H1 (cell line): ENCODE measurements around the gene TNNT1. TPM values are rescaled to one million over a fixed set of nuclear protein-coding genes. Genes with fewer than 3 reads are reported as not detected.

Experiments used
- CTCF ChIA-PET: fragments of 300-600 bp; sonication (Branson Sonifier 250); formaldehyde crosslinking; loops from one replicate; lab custom pipeline; 2021; ENCODE audit not compliant: partially characterized antibody; lab: Charles Lee
- POLR2A ChIA-PET: fragments of 300-600 bp; sonication (Branson Sonifier 250); formaldehyde crosslinking; loops from one replicate; lab custom pipeline; 2021; ENCODE audit warnings: inconsistent platforms; ENCODE audit not compliant: partially characterized antibody; lab: Charles Lee
- DNase-seq, 2 experiments: peaks; one replicate each; pipeline versions ENCODE4 v3.0.0 to v3.0.0-alpha.2; 2010 to 2022; ENCODE audit warnings: low spot score in 2 of 2, low read depth in 1 of 2, mixed read lengths in 1 of 2
- FAIRE-seq: peaks from 2 replicates; lab custom pipeline; 2011; peaks lifted over from hg19 to GRCh38; lab: Jason Lieb, UNC
- H2AFZ ChIP-seq: 2 replicates; pipeline ENCODE4 v1.8.1; 2012; ENCODE audit warnings: low read length, inconsistent platforms
- H2AK5ac ChIP-seq: 2 replicates; pipeline ENCODE4 v1.6.1; 2013; ENCODE audit warnings: low read depth, low read length
- H2BK120ac ChIP-seq: replicated peaks from 2 replicates; pipeline ENCODE3; 2013; ENCODE audit warnings: low read depth, low read length, inconsistent platforms
- H2BK12ac ChIP-seq: 2 replicates; pipeline ENCODE4 v1.6.1; 2013; ENCODE audit warnings: low read depth, low read length
- H2BK15ac ChIP-seq: 2 replicates; pipeline ENCODE4 v1.6.1; 2013; ENCODE audit warnings: low read length
- H2BK20ac ChIP-seq: 2 replicates; pipeline ENCODE4 v1.6.1; 2013; ENCODE audit warnings: low read length
- H2BK5ac ChIP-seq: 2 replicates; pipeline ENCODE4 v1.6.1; 2013; ENCODE audit warnings: low read depth, low read length
- H3K14ac ChIP-seq: 2 replicates; pipeline ENCODE4 v1.6.1; 2013; ENCODE audit warnings: inconsistent platforms; ENCODE audit not compliant: insufficient read length
- H3K18ac ChIP-seq: 2 replicates; pipeline ENCODE4 v1.6.1; 2013; ENCODE audit warnings: low read length; ENCODE audit errors: extremely low read depth
- H3K23ac ChIP-seq: 2 replicates; pipeline ENCODE4 v1.6.1; 2013; ENCODE audit warnings: inconsistent platforms; ENCODE audit not compliant: insufficient read length
- H3K23me2 ChIP-seq: 2 replicates; pipeline ENCODE4 v1.6.1; 2013; ENCODE audit warnings: low read depth, low read length
- H3K27ac ChIP-seq: 2 replicates; pipeline ENCODE4 v1.6.1; 2011; ENCODE audit warnings: low read depth, low read length, inconsistent platforms
- H3K27me3 ChIP-seq, 4 experiments: replicated peaks in 1 of 4; 1 replicate in 1 of 4; 2 replicates in 3 of 4; pipeline versions ENCODE4 v1.6.1 to v1.8.1; 2011 to 2013; ENCODE audit warnings: low read length in 3 of 4, mild to moderate bottlenecking in 3 of 4, inconsistent platforms in 2 of 4, mixed read lengths in 2 of 4, moderate library complexity in 1 of 4; ENCODE audit not compliant: control insufficient read depth in 3 of 4, insufficient read depth in 3 of 4; ENCODE audit errors: extremely low read depth in 1 of 4
- H3K36me3 ChIP-seq, 4 experiments: 2 replicates each; pipeline versions ENCODE4 v1.6.1 to v1.8.1; 2011 to 2013; ENCODE audit warnings: mild to moderate bottlenecking in 4 of 4, low read length in 3 of 4, moderate library complexity in 2 of 4, control low read depth in 1 of 4, inconsistent platforms in 1 of 4; ENCODE audit not compliant: insufficient read depth in 4 of 4, control insufficient read depth in 2 of 4
- H3K4ac ChIP-seq: replicated peaks from 2 replicates; pipeline ENCODE3; 2013; ENCODE audit warnings: low read length, low read depth, mixed read lengths, inconsistent platforms; ENCODE audit not compliant: insufficient read length
- H3K4me1 ChIP-seq, 4 experiments: replicated peaks in 1 of 4; 1 replicate in 1 of 4; 2 replicates in 3 of 4; pipeline versions ENCODE4 v1.6.1 to v1.8.1; 2011 to 2013; ENCODE audit warnings: low read length in 3 of 4, inconsistent platforms in 2 of 4, mixed read lengths in 1 of 4; ENCODE audit not compliant: insufficient read depth in 4 of 4, control insufficient read depth in 3 of 4
- H3K4me2 ChIP-seq, 2 experiments: 2 replicates each; pipeline versions ENCODE4 v1.6.1 to v1.8.1; 2011 to 2013; ENCODE audit warnings: low read depth in 2 of 2, low read length in 2 of 2, control low read depth in 1 of 2, inconsistent platforms in 1 of 2, mild to moderate bottlenecking in 1 of 2; ENCODE audit not compliant: insufficient read depth in 1 of 2
- H3K4me3 ChIP-seq, 4 experiments: fragments of 200-600, 300-600 bp in 1 of 4; sonication (generic), shearing (Covaris generic), sonication (Bioruptor Twin) in 1 of 4; 2 replicates each; pipeline versions ENCODE4 v1.5.1 to v1.8.1; 2011 to 2016; ENCODE audit warnings: low read length in 4 of 4, low read depth in 3 of 4, control low read depth in 2 of 4, inconsistent platforms in 2 of 4, mild to moderate bottlenecking in 2 of 4, mixed read lengths in 1 of 4, moderate library complexity in 1 of 4; ENCODE audit not compliant: insufficient read depth in 2 of 4; ENCODE audit errors: extremely low read depth in 1 of 4
- H3K56ac ChIP-seq: replicated peaks from 2 replicates; pipeline ENCODE3; 2013; ENCODE audit warnings: low read depth, mild to moderate bottlenecking, mixed read lengths, low read length, inconsistent platforms; ENCODE audit not compliant: insufficient read length
- H3K79me1 ChIP-seq: 2 replicates; pipeline ENCODE4 v1.6.1; 2013; ENCODE audit warnings: low read depth, low read length, control low read depth
- H3K79me2 ChIP-seq, 2 experiments: 2 replicates each; pipeline versions ENCODE4 v1.6.1 to v1.8.1; 2012 to 2013; ENCODE audit warnings: low read length in 2 of 2, mild to moderate bottlenecking in 2 of 2, inconsistent platforms in 1 of 2; ENCODE audit not compliant: insufficient read depth in 2 of 2, control insufficient read depth in 1 of 2
- H3K9ac ChIP-seq, 4 experiments: replicated peaks in 1 of 4; 1 replicate in 1 of 4; 2 replicates in 3 of 4; pipeline versions ENCODE4 v1.6.1 to v1.8.1; 2011 to 2013; ENCODE audit warnings: low read depth in 3 of 4, low read length in 3 of 4, control low read depth in 2 of 4, mild to moderate bottlenecking in 2 of 4, moderate library complexity in 2 of 4, inconsistent platforms in 1 of 4; ENCODE audit errors: extremely low read depth in 1 of 4
- H3K9me3 ChIP-seq, 2 experiments: 2 replicates each; pipeline versions ENCODE4 v1.6.1 to v1.8.1; 2012 to 2013; ENCODE audit warnings: mild to moderate bottlenecking in 2 of 2, moderate library complexity in 2 of 2, control low read depth in 1 of 2, inconsistent platforms in 1 of 2, low read depth in 1 of 2, low read length in 1 of 2, mixed read lengths in 1 of 2; ENCODE audit not compliant: insufficient read depth in 2 of 2
- H4K20me1 ChIP-seq, 2 experiments: replicated peaks in 1 of 2; 2 replicates each; pipeline versions ENCODE3 to v1.8.1; 2011 to 2013; ENCODE audit warnings: inconsistent platforms in 2 of 2, low read length in 2 of 2, mild to moderate bottlenecking in 1 of 2; ENCODE audit not compliant: insufficient read depth in 2 of 2, control insufficient read depth in 1 of 2
- H4K5ac ChIP-seq: 2 replicates; pipeline ENCODE4 v1.6.1; 2013; ENCODE audit warnings: low read length, low read depth, mixed read lengths, inconsistent platforms; ENCODE audit not compliant: insufficient read length
- H4K8ac ChIP-seq: 2 replicates; pipeline ENCODE4 v1.8.0; 2013; ENCODE audit warnings: mild to moderate bottlenecking, moderate library complexity, low read length, inconsistent platforms; ENCODE audit not compliant: insufficient read depth; ENCODE audit errors: extremely low read depth
- H4K91ac ChIP-seq: replicated peaks from 2 replicates; pipeline ENCODE3; 2013; ENCODE audit warnings: low read length, mixed read lengths, inconsistent platforms; ENCODE audit not compliant: insufficient read length
- CBX5 ChIP-seq: fragments of 300-800, 300-1000 bp; sonication (generic); IDR thresholded peaks from 2 replicates; pipeline ENCODE4 v1.7.1; 2016; ENCODE audit warnings: antibody characterized with exemption, low read length, low read depth
- KDM1A ChIP-seq: fragments of 200-600, 300-600 bp; sonication (generic); IDR thresholded peaks from 2 replicates; pipeline ENCODE4 v1.7.1; 2016; ENCODE audit warnings: mild to moderate bottlenecking, low read length, borderline replicate concordance
- NANOG ChIP-seq: IDR thresholded peaks from 2 replicates; pipeline ENCODE4 v1.6.1; 2011; ENCODE audit warnings: low read length, low read depth, mild to moderate bottlenecking, inconsistent platforms; ENCODE audit not compliant: insufficient read depth, poor library complexity, severe bottlenecking
- RAD21 ChIP-seq, 2 experiments: IDR thresholded peaks in 1 of 2; conservative IDR thresholded peaks in 1 of 2; 2 replicates each; pipeline ENCODE4 v1.6.1; 2011; ENCODE audit warnings: low read depth in 2 of 2, low read length in 2 of 2, improper control_type of control experiment in 1 of 2, inconsistent platforms in 1 of 2, mild to moderate bottlenecking in 1 of 2, moderate library complexity in 1 of 2
- RBBP5 ChIP-seq: IDR thresholded peaks from 2 replicates; pipeline ENCODE4 v1.7.1; 2012; ENCODE audit warnings: low read depth, mild to moderate bottlenecking, inconsistent platforms, low read length, moderate library complexity, borderline replicate concordance
- RNF2 ChIP-seq: fragments of 200-900, 300-1000 bp; sonication (generic); IDR thresholded peaks from 2 replicates; pipeline ENCODE4 v1.7.1; 2016; ENCODE audit warnings: borderline replicate concordance, low read depth, mild to moderate bottlenecking, antibody characterized with exemption, low read length; ENCODE audit not compliant: poor library complexity, severe bottlenecking; ENCODE audit errors: missing control alignments
- SIRT6 ChIP-seq: IDR thresholded peaks from one replicate; pipeline ENCODE4 v1.7.1; 2012; ENCODE audit warnings: low read length, inconsistent platforms
- WGBS, 2 experiments: shearing (Covaris generic) in 1 of 2; methylation state at CpG; one replicate each; pipeline versions ENCODE4 v1.1.6 to v1.1.7; 2013 to 2015; ENCODE audit warnings: low lambda C conversion rate in 2 of 2, mixed read lengths in 2 of 2, inconsistent platforms in 1 of 2, low coverage in 1 of 2, missing lambda C conversion rate in 1 of 2; ENCODE audit not compliant: insufficient replicate concordance in 2 of 2, insufficient coverage in 1 of 2, insufficient read length in 1 of 2; ENCODE audit errors: extremely low coverage in 1 of 2, missing lambda C conversion rate in 1 of 2; 5-methylcytosine and 5-hydroxymethylcytosine counted together
- polyA plus RNA-seq, 7 experiments: library from polyadenylated mRNA; depleted of rRNA in 3 of 7; stranded (reverse) in 5 of 7; unstranded in 2 of 7; fragments of >200 nt in 5 of 7; fragments of 200-250 nt in 2 of 7; gene quantifications; 1 replicate in 5 of 7; 2 replicates in 1 of 7; 4 replicates in 1 of 7; pipeline versions ENCODE4 v1.2.1 to v1.2.3, GENCODE V29; 2011 to 2013; ENCODE audit warnings: missing spikeins in 2 of 7, mixed read lengths in 2 of 7
- total RNA-seq: library from RNA; stranded (reverse); fragmentation: NEBNext Ultra II Directional; extraction: Animal tissue kit (Norgen Biotek cat#: 25700); gene quantifications from 2 replicates; pipeline ENCODE4 v1.2.1, GENCODE V29; 2021
- TF ChIP-seq, protein P1 (sequence below): IDR thresholded peaks from 2 replicates; pipeline ENCODE4 v1.6.1; 2011; ENCODE audit warnings: low read length, improper control_type of control experiment

Gene TNNT1
- total and polyA plus RNA-seq, 2 of the 8 experiments (the other 6 are each of a cell fraction or from before 2014, with no cell fraction given), result 69.6 to 107 TPM

DNA sequence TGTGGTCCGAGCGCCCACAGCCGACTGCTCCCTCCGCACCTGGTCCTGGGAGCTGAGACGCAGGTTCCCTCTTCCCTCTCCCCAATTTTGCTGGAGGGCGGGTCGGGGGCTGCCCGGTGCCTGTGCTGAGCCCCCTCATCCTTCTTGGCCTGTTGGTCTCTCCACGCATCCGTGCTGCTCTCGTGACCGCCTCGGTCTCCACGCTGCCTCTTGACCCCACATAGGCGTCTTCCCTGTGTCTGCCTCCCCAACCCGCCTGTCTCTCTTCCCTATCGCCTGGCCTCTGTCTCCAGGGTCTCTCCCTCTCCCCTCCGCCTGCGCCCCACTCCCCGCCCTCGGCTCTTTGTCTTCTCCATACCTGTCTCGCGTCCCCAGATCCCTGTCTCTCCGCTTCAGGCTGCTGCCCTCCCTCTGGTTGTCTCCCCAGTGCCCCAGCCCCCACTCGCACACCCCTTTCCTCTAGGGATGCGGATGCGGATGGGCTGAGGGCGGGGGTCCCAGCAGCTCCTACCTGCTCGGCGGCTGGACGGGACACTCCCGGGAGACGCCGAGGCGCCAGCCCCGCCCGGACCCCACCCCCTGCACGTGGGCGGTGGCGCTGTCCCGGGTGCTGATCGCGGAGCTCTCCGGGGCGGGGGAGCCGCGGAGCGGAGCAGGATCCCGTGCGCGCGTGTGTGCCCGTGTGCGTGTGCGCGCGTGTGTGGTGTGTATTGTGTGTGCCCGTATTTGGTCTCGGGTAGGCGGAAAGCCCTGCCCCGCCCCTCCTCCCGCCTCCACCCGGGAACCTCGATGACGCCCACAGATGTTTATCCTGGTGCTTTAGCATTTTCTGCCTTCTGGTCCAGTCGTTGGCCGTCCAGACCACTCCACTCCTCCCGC lies 30.8 kb upstream of the TNNT1 start, which contains the start of gene SYT5:
SYT5 (minus strand) TSS at position 684 of the 879 bp plus-strand sequence. CDS start 1,248 bp downstream, outside the sequence.
- Histone ChIP-seq H3K79me1 (no peaks in the 10 kb centered on the region), H2BK20ac (no peak within 1 kb of the TSS), H3K9me3 (no peaks in the 10 kb centered on the region), H3K4me2 (peak within 1 kb of the TSS; percentile 64 to 98), H3K27ac (0 out of 2 replicates have a peak within 1 kb of the TSS, but pooled peaks have one; percentile 25), H4K91ac (no peak within 1 kb of the TSS), H4K8ac (no peak within 1 kb of the TSS), H2AFZ (no peak within 1 kb of the TSS), H3K14ac (no peak within 1 kb of the TSS), H3K4me1 (peaks cover 0 to 17% (median 11%) of the 10 kb centered on the region in 4 experiments; a peak in 6 of 7 replicates), H2BK15ac (no peak within 1 kb of the TSS), H3K27me3 (peaks cover 2 to 46% (median 31%) of the 10 kb centered on the region in 4 experiments; a peak in 6 of 7 replicates), H2BK12ac (0 out of 2 replicates have a peak within 1 kb of the TSS, but pooled peaks have one; percentile 68), H3K4ac (no peak within 1 kb of the TSS), H4K20me1 (peaks cover 0 to 7% of the 10 kb centered on the region in 2 experiments), H2AK5ac (no peak within 1 kb of the TSS), H3K4me3 (peak within 1 kb of the TSS; percentile 39 to 73 (median 72)), H3K79me2 (no peaks in the 10 kb centered on the region), H3K23ac (no peak within 1 kb of the TSS), H3K9ac (no peak within 1 kb of the TSS; a peak in 2 of 7 replicates), H3K36me3 (no peaks in the 10 kb centered on the region), H3K23me2 (peaks cover 12% of the 10 kb centered on the region; the same call in 1 of the 2 replicates), H3K18ac (no peak within 1 kb of the TSS), H3K56ac (no peak within 1 kb of the TSS), H2BK120ac (no peak within 1 kb of the TSS), H4K5ac (no peak within 1 kb of the TSS), H2BK5ac (no peak within 1 kb of the TSS; the same call in 1 of the 2 replicates)
- DNase-seq (peak in 1 of 2 experiments; percentile 90), FAIRE-seq (no peak)
- ChIA-PET POLR2A (interaction anchor here (0.8 to 3.0 kb wide), 6 partner anchors 19 to 228 kb away, joined by 3 to 13 read pairs (median 5); partner anchors contain the start of gene UBE2S), CTCF (interaction anchor here (0.6 to 2.5 kb wide), 7 partner anchors 12 to 477 kb away, joined by 3 to 9 read pairs (median 3); partner anchors contain the start of gene DNAAF3)
- WGBS, 2 experiments, result 14% methylated on average over 27 of the region's 68 CpGs; no CpG with 5 or more reads in 1 of the 2 experiments
- TF ChIP-seq, protein P1, sequence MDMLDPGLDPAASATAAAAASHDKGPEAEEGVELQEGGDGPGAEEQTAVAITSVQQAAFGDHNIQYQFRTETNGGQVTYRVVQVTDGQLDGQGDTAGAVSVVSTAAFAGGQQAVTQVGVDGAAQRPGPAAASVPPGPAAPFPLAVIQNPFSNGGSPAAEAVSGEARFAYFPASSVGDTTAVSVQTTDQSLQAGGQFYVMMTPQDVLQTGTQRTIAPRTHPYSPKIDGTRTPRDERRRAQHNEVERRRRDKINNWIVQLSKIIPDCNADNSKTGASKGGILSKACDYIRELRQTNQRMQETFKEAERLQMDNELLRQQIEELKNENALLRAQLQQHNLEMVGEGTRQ, result peak; percentile 65
- no peak for TF ChIP-seq NANOG
- no peak for TF ChIP-seq RAD21 (IDR thresholded peaks at IDR 0.05 in 1 of 2, conservative IDR thresholded peaks at IDR 0.05 in 1 of 2; ENCODE audit: low read depth in 2 of 2, low read length in 2 of 2)
- TF ChIP-seq SIRT6, result no peak
- no peak for TF ChIP-seq CBX5
- no peak for TF ChIP-seq KDM1A
- TF ChIP-seq RBBP5, result no peak
- peak; percentile 14 for TF ChIP-seq RNF2
